ENCODE measurements around the gene ZNHIT2.

Gene ZNHIT2

DNA sequence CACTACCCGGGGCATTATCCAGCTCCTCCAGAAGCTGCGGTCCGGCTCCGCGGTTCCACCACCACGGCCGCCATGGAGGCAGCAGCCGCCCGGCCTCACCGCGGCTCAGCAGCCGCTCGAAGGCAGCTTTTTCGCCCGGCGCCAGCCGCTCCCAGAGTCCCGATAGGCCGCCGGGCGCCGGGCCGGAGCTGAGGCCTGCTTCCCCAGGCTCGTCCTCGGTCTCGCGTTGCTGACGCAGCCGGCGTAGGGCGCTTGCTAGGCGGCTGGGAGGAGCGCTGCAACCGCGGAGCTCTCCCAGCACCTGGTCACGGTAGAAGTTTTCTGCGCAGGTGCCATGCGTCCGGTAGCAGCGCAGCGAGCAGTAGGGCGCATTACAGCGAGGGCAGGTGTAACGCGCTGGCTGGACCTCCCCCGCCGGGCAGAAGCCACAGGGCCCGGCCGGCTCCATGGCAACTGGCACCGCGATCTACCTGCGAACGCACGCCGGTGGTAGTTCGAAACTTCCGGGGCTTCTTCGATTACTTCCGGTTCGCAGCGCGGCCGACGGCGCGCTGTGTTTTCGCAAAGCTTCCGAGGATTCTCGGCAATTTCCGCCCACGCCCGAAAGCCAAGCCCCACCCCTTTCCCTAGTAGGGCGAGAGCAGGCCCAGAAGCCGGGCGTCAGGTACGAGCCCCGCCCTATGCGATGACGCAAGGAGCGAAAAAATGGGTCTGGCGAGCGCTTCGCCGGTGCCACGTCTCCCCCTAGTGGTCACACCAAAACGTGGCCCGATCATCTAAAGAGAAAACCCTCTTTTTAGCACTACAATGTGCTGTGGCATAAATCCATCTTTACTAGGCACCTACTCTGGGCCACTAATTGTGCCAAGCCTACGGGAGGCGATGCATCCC is at the start of gene ZNHIT2:
Gene ZNHIT2 (minus strand): TSS at position 496 of the 891 bp plus-strand sequence. CDS start 48 bp downstream, at position 448.
- H3K36me3 ChIP-seq (ENCODE audit: control insufficient read depth, insufficient read depth, low read length): peaks cover 56% of the 10 kb centered on the region
- peaks cover 19% of the 10 kb centered on the region for H3K4me1 ChIP-seq (ENCODE audit: control insufficient read depth, insufficient read depth, low read length)

DNA sequence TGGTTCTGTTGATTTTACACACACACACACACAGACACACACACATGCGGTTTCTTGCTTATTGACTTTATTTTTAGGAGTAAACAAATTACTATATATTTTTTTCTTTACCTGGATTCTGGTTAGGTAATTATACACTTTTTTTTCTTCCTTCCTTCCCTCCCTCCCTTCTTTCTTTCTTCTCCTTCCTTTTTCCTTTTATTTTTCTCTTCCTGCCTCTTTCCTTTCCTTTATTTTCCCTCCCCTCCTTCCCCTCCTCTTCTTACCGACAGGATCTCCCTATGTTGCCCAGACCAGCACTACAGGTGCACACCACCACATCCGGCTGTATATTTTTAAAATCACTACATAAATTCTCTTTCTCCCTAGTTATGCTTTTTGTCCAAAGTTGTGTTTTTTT is 49.4 kb upstream of the ZNHIT2 start:
- no peaks in the 10 kb centered on the region for H3K9me3 ChIP-seq (ENCODE audit: control insufficient read depth, insufficient read depth, low read depth, low read length)
- no peak overlapping the region for H3K27ac ChIP-seq (ENCODE audit: low read depth, low read length)
- H3K4me1 ChIP-seq (ENCODE audit: control insufficient read depth, insufficient read depth, low read length): peaks cover 23% of the 10 kb centered on the region
- no peak overlapping the region for H3K9ac ChIP-seq (ENCODE audit: low read length)
- H3K36me3 ChIP-seq (ENCODE audit: control insufficient read depth, insufficient read depth, low read length): no peaks in the 10 kb centered on the region
- no peak overlapping the region for H3K4me3 ChIP-seq (ENCODE audit: low read depth, low read length)
- H3K27me3 ChIP-seq (ENCODE audit: control insufficient read depth, insufficient read depth, low read length): no peaks in the 10 kb centered on the region

More for the DNA sequence above, at the start of gene ZNHIT2:
- H3K27ac ChIP-seq (ENCODE audit: low read depth, low read length): peak within 1 kb of the TSS; percentile 81
- H3K27me3 ChIP-seq (ENCODE audit: control insufficient read depth, insufficient read depth, low read length): no peaks in the 10 kb centered on the region
- H3K4me3 ChIP-seq (ENCODE audit: low read depth, low read length): peak within 1 kb of the TSS; percentile 79
- H3K9ac ChIP-seq (ENCODE audit: low read length): peak within 1 kb of the TSS; percentile 87
- no peaks in the 10 kb centered on the region for H3K9me3 ChIP-seq (ENCODE audit: control insufficient read depth, insufficient read depth, low read depth, low read length)

- Histone ChIP-seq H3K9me3 (ENCODE audit: control insufficient read depth, insufficient read depth, low read depth, low read length) (no peaks in the 10 kb centered on the region), H3K4me1 (ENCODE audit: control insufficient read depth, insufficient read depth, low read length) (peaks cover 23% of the 10 kb centered on the region), H3K27me3 (ENCODE audit: control insufficient read depth, insufficient read depth, low read length) (no peaks in the 10 kb centered on the region), H3K36me3 (ENCODE audit: control insufficient read depth, insufficient read depth, low read length) (no peaks in the 10 kb centered on the region), H3K4me3 (ENCODE audit: low read depth, low read length) (no peak overlapping the region), H3K9ac (ENCODE audit: low read length) (no peak overlapping the region), H3K27ac (ENCODE audit: low read depth, low read length) (no peak overlapping the region)
Measured at GRCh38 chr11:65165410-65166317, 48.2 kb upstream of the ZNHIT2 start.

DNA sequence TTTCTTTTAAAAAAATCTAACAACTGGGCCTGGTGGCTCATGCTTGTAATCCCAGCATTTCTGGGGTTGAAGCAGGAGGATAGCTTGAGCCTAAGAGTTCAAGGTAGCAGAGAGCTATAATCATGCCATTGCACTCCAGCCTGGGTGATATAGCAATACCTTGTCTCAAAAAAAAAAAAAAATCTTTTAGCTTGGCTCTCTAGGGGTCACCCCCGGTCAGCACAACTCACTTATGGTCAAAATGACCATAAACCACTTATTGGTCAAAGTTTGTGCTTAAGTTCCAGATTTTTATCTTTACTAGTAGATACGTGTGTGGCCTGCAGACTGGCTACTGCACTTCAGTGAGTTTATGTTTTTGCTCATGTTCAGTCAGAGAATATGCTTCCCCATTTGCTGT is 46.2 kb upstream of the ZNHIT2 start:
- Histone ChIP-seq H3K9ac (ENCODE audit: low read length) (no peak overlapping the region), H3K36me3 (ENCODE audit: control insufficient read depth, insufficient read depth, low read length) (no peaks in the 10 kb centered on the region), H3K4me1 (ENCODE audit: control insufficient read depth, insufficient read depth, low read length) (peaks cover 7% of the 10 kb centered on the region), H3K27ac (ENCODE audit: low read depth, low read length) (no peak overlapping the region), H3K27me3 (ENCODE audit: control insufficient read depth, insufficient read depth, low read length) (no peaks in the 10 kb centered on the region), H3K9me3 (ENCODE audit: control insufficient read depth, insufficient read depth, low read depth, low read length) (no peaks in the 10 kb centered on the region), H3K4me3 (ENCODE audit: low read depth, low read length) (no peak overlapping the region)

- no peaks in the 10 kb centered on the region for H3K27me3 ChIP-seq (ENCODE audit: control insufficient read depth, insufficient read depth, low read length)
- H3K9me3 ChIP-seq (ENCODE audit: control insufficient read depth, insufficient read depth, low read depth, low read length): no peaks in the 10 kb centered on the region
- H3K27ac ChIP-seq (ENCODE audit: low read depth, low read length): no peak overlapping the region
- H3K9ac ChIP-seq (ENCODE audit: low read length): no peak overlapping the region
- H3K4me3 ChIP-seq (ENCODE audit: low read depth, low read length): no peak overlapping the region
- H3K36me3 ChIP-seq (ENCODE audit: control insufficient read depth, insufficient read depth, low read length): no peaks in the 10 kb centered on the region
- peaks cover 3% of the 10 kb centered on the region for H3K4me1 ChIP-seq (ENCODE audit: control insufficient read depth, insufficient read depth, low read length)
Measured at GRCh38 chr11:65160643-65161042, 43.1 kb upstream of the ZNHIT2 start.

GRCh38 chr11:65159012-65159411 is 41.5 kb upstream of the ZNHIT2 start:
- no peaks in the 10 kb centered on the region for H3K4me1 ChIP-seq (ENCODE audit: control insufficient read depth, insufficient read depth, low read length)
- no peaks in the 10 kb centered on the region for H3K36me3 ChIP-seq (ENCODE audit: control insufficient read depth, insufficient read depth, low read length)
- no peak overlapping the region for H3K9ac ChIP-seq (ENCODE audit: low read length)
- H3K27me3 ChIP-seq (ENCODE audit: control insufficient read depth, insufficient read depth, low read length): no peaks in the 10 kb centered on the region
- no peak overlapping the region for H3K4me3 ChIP-seq (ENCODE audit: low read depth, low read length)
- no peak overlapping the region for H3K27ac ChIP-seq (ENCODE audit: low read depth, low read length)
- H3K9me3 ChIP-seq (ENCODE audit: control insufficient read depth, insufficient read depth, low read depth, low read length): no peaks in the 10 kb centered on the region

DNA sequence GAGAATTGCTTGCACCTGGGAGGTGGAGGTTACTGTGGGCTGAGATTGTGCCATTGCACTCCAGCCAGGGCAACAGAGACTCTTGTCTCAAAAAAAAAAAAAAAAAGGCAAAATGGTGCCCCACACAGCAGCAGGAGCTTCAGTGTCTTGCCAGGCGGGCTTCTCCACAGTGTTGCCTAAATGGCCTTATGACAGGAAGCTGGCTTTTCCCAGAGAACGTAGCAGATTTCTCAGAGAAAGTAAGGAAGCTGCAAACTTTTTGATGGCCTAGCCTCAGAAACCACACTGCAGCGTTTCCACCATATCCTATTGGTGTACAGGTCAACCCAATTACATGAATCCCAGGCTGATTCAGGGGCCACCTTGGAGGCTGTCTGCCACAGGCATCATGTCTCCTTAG is 39.8 kb upstream of the ZNHIT2 start:
- no peaks in the 10 kb centered on the region for H3K36me3 ChIP-seq (ENCODE audit: control insufficient read depth, insufficient read depth, low read length)
- no peaks in the 10 kb centered on the region for H3K27me3 ChIP-seq (ENCODE audit: control insufficient read depth, insufficient read depth, low read length)
- no peak overlapping the region for H3K4me3 ChIP-seq (ENCODE audit: low read depth, low read length)
- no peak overlapping the region for H3K9ac ChIP-seq (ENCODE audit: low read length)
- H3K27ac ChIP-seq (ENCODE audit: low read depth, low read length): no peak overlapping the region
- H3K9me3 ChIP-seq (ENCODE audit: control insufficient read depth, insufficient read depth, low read depth, low read length): no peaks in the 10 kb centered on the region
- H3K4me1 ChIP-seq (ENCODE audit: control insufficient read depth, insufficient read depth, low read length): no peaks in the 10 kb centered on the region

DNA sequence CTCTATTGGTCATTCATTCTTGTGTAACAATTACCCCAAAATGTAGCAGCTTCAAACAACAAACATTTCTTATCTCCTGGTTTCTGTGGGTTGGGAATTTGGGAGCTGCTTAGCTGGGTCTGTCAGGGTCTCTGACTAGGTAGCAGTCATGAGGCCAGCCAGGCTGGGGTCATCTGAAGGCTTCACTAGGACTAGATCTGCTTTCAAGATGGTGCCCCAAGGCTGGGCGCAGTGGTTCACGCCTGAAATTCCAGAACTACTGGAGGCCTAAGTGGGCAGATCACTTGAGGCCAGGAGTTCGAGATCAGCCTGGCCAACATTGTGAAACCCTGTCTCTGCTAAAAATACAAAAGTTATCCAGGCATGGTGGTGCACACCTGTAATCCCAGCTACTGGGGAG is 39.4 kb upstream of the ZNHIT2 start:
- Histone ChIP-seq H3K36me3 (ENCODE audit: control insufficient read depth, insufficient read depth, low read length) (no peaks in the 10 kb centered on the region), H3K9ac (ENCODE audit: low read length) (no peak overlapping the region), H3K4me1 (ENCODE audit: control insufficient read depth, insufficient read depth, low read length) (no peaks in the 10 kb centered on the region), H3K27ac (ENCODE audit: low read depth, low read length) (no peak overlapping the region), H3K9me3 (ENCODE audit: control insufficient read depth, insufficient read depth, low read depth, low read length) (no peaks in the 10 kb centered on the region), H3K4me3 (ENCODE audit: low read depth, low read length) (no peak overlapping the region), H3K27me3 (ENCODE audit: control insufficient read depth, insufficient read depth, low read length) (no peaks in the 10 kb centered on the region)

DNA sequence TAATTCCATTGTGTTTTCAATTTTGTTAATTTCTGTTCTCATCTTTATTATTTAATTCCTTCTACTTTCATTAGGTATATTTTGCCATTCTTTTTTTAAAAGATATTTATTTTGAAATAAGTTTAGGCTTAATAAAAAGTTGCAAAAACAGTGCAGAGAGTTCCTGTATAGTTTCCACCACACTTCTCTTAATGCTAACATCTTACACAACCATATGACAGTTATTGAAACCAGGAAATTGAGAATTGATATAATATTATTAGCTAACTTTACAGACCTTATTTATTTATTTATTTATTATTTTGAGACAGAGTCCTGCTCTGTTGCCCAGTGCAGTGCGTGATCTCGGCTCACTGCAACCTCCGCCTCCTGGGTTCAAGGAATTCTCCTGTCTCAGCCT is 38.8 kb upstream of the ZNHIT2 start:
- H3K4me1 ChIP-seq (ENCODE audit: control insufficient read depth, insufficient read depth, low read length): no peaks in the 10 kb centered on the region
- H3K27ac ChIP-seq (ENCODE audit: low read depth, low read length): no peak overlapping the region
- no peaks in the 10 kb centered on the region for H3K36me3 ChIP-seq (ENCODE audit: control insufficient read depth, insufficient read depth, low read length)
- no peaks in the 10 kb centered on the region for H3K9me3 ChIP-seq (ENCODE audit: control insufficient read depth, insufficient read depth, low read depth, low read length)
- H3K27me3 ChIP-seq (ENCODE audit: control insufficient read depth, insufficient read depth, low read length): no peaks in the 10 kb centered on the region
- no peak overlapping the region for H3K9ac ChIP-seq (ENCODE audit: low read length)
- no peak overlapping the region for H3K4me3 ChIP-seq (ENCODE audit: low read depth, low read length)

GRCh38 chr11:65152122-65152521 is 34.6 kb upstream of the ZNHIT2 start:
- Histone ChIP-seq H3K36me3 (ENCODE audit: control insufficient read depth, insufficient read depth, low read length) (no peaks in the 10 kb centered on the region), H3K9ac (ENCODE audit: low read length) (no peak overlapping the region), H3K4me3 (ENCODE audit: low read depth, low read length) (no peak overlapping the region), H3K4me1 (ENCODE audit: control insufficient read depth, insufficient read depth, low read length) (peaks cover 8% of the 10 kb centered on the region; the same call in 1 of the 2 replicates), H3K27me3 (ENCODE audit: control insufficient read depth, insufficient read depth, low read length) (no peaks in the 10 kb centered on the region), H3K9me3 (ENCODE audit: control insufficient read depth, insufficient read depth, low read depth, low read length) (0 out of 2 replicates have a peak, but pooled peaks cover 2% of the 10 kb centered on the region), H3K27ac (ENCODE audit: low read depth, low read length) (no peak overlapping the region)

Data from HUES6 (cell line).